Nephron progenitor cell (in vitro differentiated cells): ENCODE measurements around the gene GNB1.

Experiments used
- DNase-seq: peaks from one replicate; pipeline ENCODE4 v3.0.0; 2021
- H3K27ac Mint-ChIP-seq: 2 replicates; pipeline ENCODE4 v1.8.0; 2021; ENCODE audit warnings: mild to moderate bottlenecking, moderate library complexity, mixed read lengths
- H3K27me3 Mint-ChIP-seq: 2 replicates; pipeline ENCODE4 v1.8.0; 2021; ENCODE audit warnings: mild to moderate bottlenecking, low read depth, mixed read lengths; ENCODE audit not compliant: poor library complexity
- H3K36me3 Mint-ChIP-seq: 2 replicates; pipeline ENCODE4 v1.8.0; 2021; ENCODE audit warnings: low read depth, mixed read lengths
- H3K4me1 Mint-ChIP-seq: 2 replicates; pipeline ENCODE4 v1.8.0; 2021; ENCODE audit warnings: mixed read lengths
- H3K4me3 Mint-ChIP-seq: 2 replicates; pipeline ENCODE4 v1.8.0; 2021; ENCODE audit warnings: mild to moderate bottlenecking, moderate library complexity, mixed read lengths
- H3K9me3 Mint-ChIP-seq: 2 replicates; pipeline ENCODE4 v1.8.0; 2021; ENCODE audit warnings: mild to moderate bottlenecking, moderate library complexity, mixed read lengths
- TF ChIP-seq, protein P1 (sequence below): fragments of 200-600 bp; sonication (generic); IDR thresholded peaks from 2 replicates; pipeline ENCODE4 v1.5.0; 2021; ENCODE audit warnings: antibody characterized with exemption

GNB1 gene

DNA sequence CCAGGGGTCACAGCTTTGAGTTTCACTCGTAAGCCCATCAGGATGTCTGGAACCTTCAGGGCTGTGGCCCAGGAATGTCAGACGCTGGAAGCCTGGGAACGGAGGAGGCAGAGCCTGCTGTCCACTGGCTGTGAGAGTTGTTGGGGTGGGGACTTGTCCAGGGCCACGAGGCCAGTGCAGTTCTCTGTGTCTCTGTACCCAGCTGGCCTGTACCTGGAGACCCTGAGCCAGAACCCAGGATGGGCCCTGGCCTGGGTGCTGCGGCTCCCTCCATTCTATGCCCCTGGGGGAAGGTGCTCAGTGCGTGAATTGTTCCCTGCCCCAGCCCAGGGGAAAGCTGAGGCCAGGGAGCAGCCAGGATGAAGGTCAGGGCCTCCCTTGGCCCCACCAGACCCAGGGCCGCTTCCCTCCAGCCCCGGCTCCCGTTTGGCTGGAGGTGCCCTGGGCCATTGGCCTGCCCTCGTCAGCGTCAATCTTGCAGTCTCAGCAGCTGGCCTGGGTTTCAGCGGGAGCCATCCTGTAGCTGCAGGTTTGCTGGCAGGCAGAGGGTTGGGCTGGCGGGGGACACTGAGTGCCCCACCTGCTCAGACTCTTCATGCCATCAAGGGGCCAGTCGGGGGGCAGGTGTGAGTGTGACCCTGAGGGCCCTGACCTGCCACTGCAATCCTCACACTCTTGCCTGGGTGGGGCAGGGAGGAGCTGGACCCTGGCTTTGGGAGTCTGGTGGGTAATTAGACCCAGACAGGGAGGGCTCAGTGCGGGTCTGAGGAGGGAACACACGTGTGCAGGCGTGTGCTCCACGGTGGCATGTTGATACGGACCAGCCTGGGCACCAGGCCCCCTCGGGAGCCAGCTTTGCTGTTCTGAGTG lies 23.4 kb upstream of the GNB1 start:
- Mint-ChIP-seq H3K9me3 (no peaks in the 10 kb centered on the region), H3K4me1 (peaks cover 52% of the 10 kb centered on the region), H3K27ac (peak overlapping the region; percentile 66), H3K36me3 (no peaks in the 10 kb centered on the region), H3K4me3 (no peak overlapping the region), H3K27me3 (peaks cover 18% of the 10 kb centered on the region)
- TF ChIP-seq, protein P1, sequence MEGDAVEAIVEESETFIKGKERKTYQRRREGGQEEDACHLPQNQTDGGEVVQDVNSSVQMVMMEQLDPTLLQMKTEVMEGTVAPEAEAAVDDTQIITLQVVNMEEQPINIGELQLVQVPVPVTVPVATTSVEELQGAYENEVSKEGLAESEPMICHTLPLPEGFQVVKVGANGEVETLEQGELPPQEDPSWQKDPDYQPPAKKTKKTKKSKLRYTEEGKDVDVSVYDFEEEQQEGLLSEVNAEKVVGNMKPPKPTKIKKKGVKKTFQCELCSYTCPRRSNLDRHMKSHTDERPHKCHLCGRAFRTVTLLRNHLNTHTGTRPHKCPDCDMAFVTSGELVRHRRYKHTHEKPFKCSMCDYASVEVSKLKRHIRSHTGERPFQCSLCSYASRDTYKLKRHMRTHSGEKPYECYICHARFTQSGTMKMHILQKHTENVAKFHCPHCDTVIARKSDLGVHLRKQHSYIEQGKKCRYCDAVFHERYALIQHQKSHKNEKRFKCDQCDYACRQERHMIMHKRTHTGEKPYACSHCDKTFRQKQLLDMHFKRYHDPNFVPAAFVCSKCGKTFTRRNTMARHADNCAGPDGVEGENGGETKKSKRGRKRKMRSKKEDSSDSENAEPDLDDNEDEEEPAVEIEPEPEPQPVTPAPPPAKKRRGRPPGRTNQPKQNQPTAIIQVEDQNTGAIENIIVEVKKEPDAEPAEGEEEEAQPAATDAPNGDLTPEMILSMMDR: no peak
- no peak for DNase-seq

DNA sequence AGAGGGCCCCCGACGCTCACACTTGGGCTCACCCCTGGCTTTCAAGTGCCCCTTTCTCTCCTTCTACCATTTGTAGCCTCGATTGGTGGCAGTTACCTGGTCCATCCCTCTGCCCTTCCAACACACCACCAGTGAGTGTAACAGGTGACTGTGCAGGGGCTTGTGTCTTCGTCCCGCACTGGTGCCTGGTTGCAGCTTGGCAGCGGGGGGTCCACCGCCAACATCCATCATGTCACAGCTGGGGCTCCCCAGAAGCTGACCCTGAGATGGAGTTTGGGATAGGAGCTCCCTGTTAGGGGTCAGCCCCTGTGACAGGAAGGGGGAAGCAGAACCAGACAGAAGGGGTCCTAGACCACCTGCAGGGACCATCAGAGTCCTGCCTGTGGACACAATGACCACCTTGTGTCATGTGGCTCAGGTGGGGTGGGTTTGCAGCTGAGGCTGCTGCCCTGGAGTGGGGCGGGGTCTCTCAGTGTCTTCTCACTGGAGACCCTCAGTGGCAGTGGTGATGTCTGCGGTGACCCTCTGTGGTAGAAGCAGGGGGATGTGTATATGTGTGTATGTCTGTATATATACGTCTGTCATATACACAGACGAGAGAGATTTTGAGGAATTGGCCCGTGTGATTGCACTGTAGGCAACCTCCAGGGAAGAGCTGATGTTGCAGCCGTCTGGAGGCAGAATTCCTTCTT lies 20.6 kb upstream of the GNB1 start:
- Mint-ChIP-seq H3K27ac (no peak overlapping the region), H3K27me3 (peaks cover 9% of the 10 kb centered on the region), H3K9me3 (no peaks in the 10 kb centered on the region), H3K36me3 (no peaks in the 10 kb centered on the region), H3K4me1 (peaks cover 43% of the 10 kb centered on the region), H3K4me3 (no peak overlapping the region)
- TF ChIP-seq, protein P1: no peak
- no peak for DNase-seq

DNA sequence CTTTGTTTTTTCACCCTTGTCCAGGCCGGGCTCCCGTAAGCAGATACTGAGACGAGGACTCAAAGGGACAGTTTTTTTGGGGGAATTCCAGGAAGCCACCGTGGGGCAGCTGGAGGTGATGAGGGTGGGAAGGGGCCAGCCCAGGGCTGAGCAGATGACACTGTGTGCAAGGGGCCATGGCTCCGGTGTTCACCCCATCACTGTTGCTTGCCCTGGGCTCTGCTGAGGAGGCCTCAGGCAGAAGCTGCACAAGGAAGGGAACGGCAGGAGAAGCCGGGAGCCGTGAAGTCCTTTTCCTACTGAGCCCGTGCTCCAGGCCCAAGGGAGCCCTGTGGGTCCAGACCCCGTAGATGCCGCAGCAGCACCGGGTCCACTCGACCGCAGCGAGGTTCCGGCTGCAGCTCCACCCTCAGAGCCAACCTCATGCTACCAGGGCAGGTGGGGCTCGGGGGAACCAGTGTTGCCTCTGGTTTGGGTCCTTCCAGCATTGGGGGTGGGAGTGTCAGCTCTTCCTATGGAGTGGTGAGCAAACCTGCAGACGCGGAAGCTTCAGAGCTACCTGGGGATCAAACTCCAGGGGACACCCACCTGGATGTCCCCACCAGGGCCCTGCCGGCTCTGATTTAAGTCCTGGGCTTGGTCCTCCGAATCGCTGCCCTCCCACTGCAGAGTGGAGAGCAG lies 19.9 kb upstream of the GNB1 start:
- no peaks in the 10 kb centered on the region for H3K36me3 Mint-ChIP-seq
- H3K4me3 Mint-ChIP-seq: no peak overlapping the region
- H3K27ac Mint-ChIP-seq: no peak overlapping the region
- H3K9me3 Mint-ChIP-seq: no peaks in the 10 kb centered on the region
- H3K4me1 Mint-ChIP-seq: peaks cover 45% of the 10 kb centered on the region
- peaks cover 9% of the 10 kb centered on the region for H3K27me3 Mint-ChIP-seq
- no peak for DNase-seq
- TF ChIP-seq, protein P1: no peak

DNA sequence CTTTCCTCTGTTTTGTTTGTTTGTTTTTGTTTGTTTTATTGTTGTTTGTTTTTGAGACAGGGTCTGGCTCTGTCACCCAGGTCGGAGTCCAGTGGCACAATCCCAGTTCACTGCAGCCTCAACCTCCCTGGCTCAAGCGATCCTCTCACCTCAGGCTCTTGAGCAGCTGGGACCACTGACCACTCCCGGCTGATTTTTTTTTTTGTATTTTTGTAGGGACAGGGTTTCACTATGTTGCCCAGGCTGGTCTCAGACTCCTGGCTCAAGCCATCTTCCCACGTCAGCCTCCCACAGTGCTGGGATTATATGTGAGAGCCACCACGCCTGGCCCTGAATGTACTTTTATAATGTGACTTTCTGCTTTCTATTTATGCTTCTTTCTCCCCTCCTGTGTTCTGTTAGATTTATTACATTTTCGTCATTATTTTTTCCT lies 19.2 kb upstream of the GNB1 start:
- Mint-ChIP-seq H3K27ac (no peak overlapping the region), H3K36me3 (no peaks in the 10 kb centered on the region), H3K9me3 (no peaks in the 10 kb centered on the region), H3K27me3 (peaks cover 7% of the 10 kb centered on the region), H3K4me1 (peaks cover 42% of the 10 kb centered on the region), H3K4me3 (peak overlapping the region; percentile 83)
- TF ChIP-seq, protein P1: no peak
- DNase-seq: no peak

GRCh38 chr1:1908506-1908791 lies 17.6 kb upstream of the GNB1 start:
- peaks cover under 1% of the 10 kb centered on the region for H3K9me3 Mint-ChIP-seq
- peak overlapping the region; percentile 69 for H3K4me3 Mint-ChIP-seq
- H3K27me3 Mint-ChIP-seq: peaks cover 5% of the 10 kb centered on the region
- DNase-seq: no peak
- no peaks in the 10 kb centered on the region for H3K36me3 Mint-ChIP-seq
- peaks cover 27% of the 10 kb centered on the region for H3K4me1 Mint-ChIP-seq
- TF ChIP-seq, protein P1: no peak
- no peak overlapping the region for H3K27ac Mint-ChIP-seq
